Heart left ventricle (tissue), 16 donors: ENCODE measurements around the gene DMRTB1. TPM values are rescaled to one million over a fixed set of nuclear protein-coding genes. Genes with fewer than 3 reads are reported as not detected.

ENCODE experiments used
- ATAC-seq, 4 donors: fragments of 200-7000 bp; cut with Tn5 transposase; one replicate each; pipeline ENCODE4 v1.9.1; 2020 to 2022; ENCODE audit warnings: moderate library complexity in 4 of 4, mild to moderate bottlenecking in 3 of 4, moderate number of reproducible peaks in 1 of 4
- DNase-seq, 5 donors: peaks; one replicate each; pipeline ENCODE4 v3.0.0-alpha.2; 2020
- H3K27ac ChIP-seq, 12 donors: fragments of 200-600 bp; sonication (generic) in 4 of 12; one replicate each; pipeline versions ENCODE4 v1.5.0 to v1.8.0; 2016 to 2022; ENCODE audit warnings: mild to moderate bottlenecking in 2 of 12
- H3K27me3 ChIP-seq, 9 donors: fragments of 200-600 bp; sonication (generic) in 2 of 9; one replicate each; pipeline versions ENCODE4 v1.5.1 to v1.8.0; 2016 to 2022; ENCODE audit warnings: mild to moderate bottlenecking in 3 of 9
- H3K36me3 ChIP-seq, 9 donors: fragments of 200-600 bp; sonication (generic) in 2 of 9; one replicate each; pipeline versions ENCODE4 v1.5.0 to v1.8.0; 2018 to 2022; ENCODE audit warnings: mild to moderate bottlenecking in 2 of 9
- H3K4me1 ChIP-seq, 12 donors: fragments of 200-600 bp; sonication (generic) in 4 of 12; one replicate each; pipeline versions ENCODE4 v1.5.0 to v1.8.0; 2016 to 2022; ENCODE audit warnings: mild to moderate bottlenecking in 3 of 12
- H3K4me3 ChIP-seq, 12 donors: fragments of 200-600 bp; sonication (generic) in 4 of 12; one replicate each; pipeline versions ENCODE4 v1.5.0 to v1.8.0; 2017 to 2022; ENCODE audit warnings: mild to moderate bottlenecking in 9 of 12, moderate library complexity in 4 of 12
- H3K9me3 ChIP-seq, 12 donors: fragments of 200-600 bp; sonication (generic) in 4 of 12; one replicate each; pipeline versions ENCODE4 v1.5.0 to v1.8.0; 2016 to 2022; ENCODE audit warnings: mild to moderate bottlenecking in 1 of 12
- CTCF ChIP-seq, 12 donors: fragments of 200-600 bp; sonication (generic) in 4 of 12; IDR thresholded peaks; one replicate each; pipeline versions ENCODE4 v1.5.0 to v1.8.0; 2018 to 2022; ENCODE audit warnings: antibody characterized with exemption in 12 of 12, mild to moderate bottlenecking in 5 of 12
- POLR2A ChIP-seq, 2 donors: fragments of 450-650 bp; IDR thresholded peaks; one replicate each; pipeline ENCODE4 v1.6.1; 2017; ENCODE audit warnings: antibody characterized with exemption in 2 of 2, mild to moderate bottlenecking in 2 of 2, moderate library complexity in 2 of 2
- WGBS, 4 donors: extraction: QIAGEN DNeasy Blood & Tissue Kit in 2 of 4; methylation state at CpG; one replicate each; pipeline versions ENCODE4 v1.1.5 to v1.1.7; 2013 to 2018; 5-methylcytosine and 5-hydroxymethylcytosine counted together
- intact Hi-C, 10 donors: fragments of 100-400 bp; cut with DNase I; formaldehyde crosslinking; loops; one replicate each; pipeline versions ENCODE4 v1.11.1 to v1.14.2; 2022
- polyA plus RNA-seq, 2 donors: library from polyadenylated mRNA; stranded (reverse); fragments of 200-250 nt; gene quantifications; one replicate each; pipeline ENCODE4 v1.2.3, GENCODE V29; 2013
- total RNA-seq, 9 donors: library from RNA; depleted of rRNA in 2 of 9; stranded (reverse); fragments of >200 nt in 2 of 9; fragmentation: NEBNext Ultra II Directional in 3 of 9; extraction: Animal tissue kit (Norgen Biotek cat#: 25700) in 3 of 9; gene quantifications; one replicate each; pipeline versions ENCODE4 v1.1.0 to v1.2.4, GENCODE V29; 2016 to 2023
- donor health status: ischemic (EF 13 %, LVEDD 7.1; RV severe dilation, severe dysfunction).
- donor health status: healthy with polysubstance abuse.
- donor health status: DM: no; HTN: yes; CAD: no.
- donor health status: DM: no; HTN: no; CAD: no.
- donor health status: ischemic (EF 25% LVEDD 6.9; RV normal size, moderate dysfunction).
- donor health status: ischemic (EF 25% LVEDD 5.7; RV mildly dilated, moderate dysfunction).
- donor health status: healthy.
- donor health status: DM: yes; HTN: yes; CAD: no.
- donor health status: ischemic (EF 35%, LVEDD 5.7; RV mildly dilated, moderate dysfunction).
- donor health status: nonischemic (EF 11% LVEDD 7.7; RV severe dilation, severe dysfunction).
- donor health status: DM: yes; HTN: yes; CAD: no.
- donor health status: PGD.
- donor health status: ischemic (EF 29% LVEDD 5.4; RV normal size, mild dysfunction).
- donor health status: nonischemic (EF 23%, LVEDD 6.1; RV moderate dilation, normal function).

Gene DMRTB1
- total and polyA plus RNA-seq, 11 donors = not detected

GRCh38 chr1:53477651-53478501, 18.7 kb downstream of the DMRTB1 start:
- no peak overlapping the region for H3K4me3 ChIP-seq
- ATAC-seq (no peak), DNase-seq (no peak)
- intact Hi-C loops = no loop called here
- no peaks in the 10 kb centered on the region for H3K4me1 ChIP-seq
- no peaks in the 10 kb centered on the region for H3K9me3 ChIP-seq
- H3K36me3 ChIP-seq = no peaks in the 10 kb centered on the region
- TF ChIP-seq CTCF (IDR thresholded peaks at IDR 0.05) (no peak), POLR2A (IDR thresholded peaks at IDR 0.05) (no peak)
- peaks cover 0 to 14% (median 0%) of the 10 kb centered on the region in 9 donors for H3K27me3 ChIP-seq
- no peak overlapping the region for H3K27ac ChIP-seq
- WGBS, 4 donors = 69 to 76% (median 72%) methylated on average over 12 of the region's 12 CpGs

- Histone ChIP-seq H3K27ac (no peak overlapping the region), H3K4me1 (no peaks in the 10 kb centered on the region), H3K9me3 (no peaks in the 10 kb centered on the region), H3K36me3 (no peaks in the 10 kb centered on the region), H3K27me3 (peaks cover 0 to 15% (median 0%) of the 10 kb centered on the region in 9 donors), H3K4me3 (no peak overlapping the region)
- no peak for ATAC-seq
- no peak for TF ChIP-seq CTCF (IDR thresholded peaks at IDR 0.05)
- TF ChIP-seq POLR2A (IDR thresholded peaks at IDR 0.05) = no peak
- no peak for DNase-seq
- intact Hi-C loops = no loop called here
- WGBS, 4 donors = 95 to 100% (median 96%) methylated on average over 1 to 2 of the region's 2 CpGs
These were observed 19.3 kb downstream of the DMRTB1 start for GRCh38 chr1:53478502-53478818.

- peaks cover under 1 to 30% (median 2%) of the 10 kb centered on the region in 9 donors for H3K27me3 ChIP-seq
- H3K9me3 ChIP-seq = no peaks in the 10 kb centered on the region
- no peak overlapping the region for H3K27ac ChIP-seq
- no peak for DNase-seq
- no peak overlapping the region for H3K4me3 ChIP-seq
- 86 to 88% (median 87%) methylated on average over 11 of the region's 11 CpGs for WGBS, 4 donors
- intact Hi-C loops = loop anchor here in 4 of 10 donors (5.0 to 10.0 kb wide), 3 partner anchors 114 to 204 kb away; no protein-coding TSS in a partner anchor
- TF ChIP-seq CTCF (IDR thresholded peaks at IDR 0.05) (no peak), POLR2A (IDR thresholded peaks at IDR 0.05) (no peak)
- no peaks in the 10 kb centered on the region for H3K36me3 ChIP-seq
- H3K4me1 ChIP-seq = peaks cover 0 to 3% (median 0%) of the 10 kb centered on the region in 12 donors
- no peak for ATAC-seq
These were observed 21.5 kb downstream of the DMRTB1 start for GRCh38 chr1:53480678-53481077.

- H3K9me3 ChIP-seq = no peaks in the 10 kb centered on the region
- ATAC-seq (no peak), DNase-seq (no peak)
- intact Hi-C loops = loop anchor here in 4 of 10 donors (5.0 to 10.0 kb wide), 3 partner anchors 113 to 203 kb away; no protein-coding TSS in a partner anchor
- H3K36me3 ChIP-seq = no peaks in the 10 kb centered on the region
- peaks cover 3 to 38% (median 8%) of the 10 kb centered on the region in 9 donors for H3K27me3 ChIP-seq
- peaks cover 0 to 4% (median 0%) of the 10 kb centered on the region in 12 donors for H3K4me1 ChIP-seq
- H3K4me3 ChIP-seq = no peak overlapping the region
- 85 to 94% (median 86%) methylated on average over 5 to 7 of the region's 7 CpGs for WGBS, 4 donors
- no peak overlapping the region for H3K27ac ChIP-seq
- no peak for TF ChIP-seq CTCF (IDR thresholded peaks at IDR 0.05)
- no peak for TF ChIP-seq POLR2A (IDR thresholded peaks at IDR 0.05)
These were observed 22.3 kb downstream of the DMRTB1 start for GRCh38 chr1:53481456-53481855.
